Peyer's patch (tissue), 4 donors: Measurements from ENCODE around the gene TULP4. TPM values are rescaled to one million over a fixed set of nuclear protein-coding genes. Genes with fewer than 3 reads are reported as not detected.
A peak's percentile ranks its signal among the peaks of the same experiment; 100 is the strongest.

Source experiments
- DNase-seq, 3 donors: peaks; one replicate each; pipeline ENCODE4 v3.0.0-alpha.2; 2017 to 2019
- H3K27ac ChIP-seq, 4 donors: fragments of 200-600 bp; sonication (generic); one replicate each; pipeline ENCODE4 v1.5.1; 2016 to 2019
- H3K27me3 ChIP-seq, 2 donors: fragments of 200-600 bp; sonication (generic); one replicate each; pipeline ENCODE4 v1.5.1; 2019
- H3K36me3 ChIP-seq, 3 donors: fragments of 200-600 bp; sonication (generic); one replicate each; pipeline ENCODE4 v1.5.1; 2016 to 2019
- H3K4me1 ChIP-seq, 4 donors: fragments of 200-600 bp; sonication (generic); one replicate each; pipeline ENCODE4 v1.5.1; 2016 to 2019
- H3K4me3 ChIP-seq, 4 donors: fragments of 200-600 bp; sonication (generic); 1 replicate in 3 of 4; 2 replicates in 1 of 4; pipeline ENCODE4 v1.5.1; 2016 to 2019; ENCODE audit warnings: mild to moderate bottlenecking in 1 of 4
- H3K9me3 ChIP-seq, 4 donors: fragments of 200-600 bp; sonication (generic); one replicate each; pipeline ENCODE4 v1.5.1; 2016 to 2019; ENCODE audit warnings: mild to moderate bottlenecking in 1 of 4
- POLR2A ChIP-seq, 2 donors: fragments of 450-650 bp; IDR thresholded peaks; one replicate each; pipeline ENCODE4 v1.5.1; 2017; ENCODE audit warnings: antibody characterized with exemption in 2 of 2, mild to moderate bottlenecking in 2 of 2, moderate library complexity in 2 of 2
- total RNA-seq, 4 donors: library from RNA; depleted of rRNA; stranded (reverse); fragments of >200 nt; gene quantifications; one replicate each; pipeline ENCODE4 v1.1.0, GENCODE V29; 2016
- TF ChIP-seq, protein P1 (sequence below), 6 experiments: fragments of 450-650 bp in 4 of 6; fragments of 200-600 bp in 2 of 6; sonication (generic) in 1 of 6; IDR thresholded peaks; one replicate each; pipeline ENCODE4 v1.5.1; 2017 to 2019; ENCODE audit warnings: antibody characterized with exemption in 6 of 6, mild to moderate bottlenecking in 3 of 6, moderate library complexity in 1 of 6

TULP4 gene
- total RNA-seq, 4 donors from 2014 or later, result 197 to 268 (median 206) TPM

DNA sequence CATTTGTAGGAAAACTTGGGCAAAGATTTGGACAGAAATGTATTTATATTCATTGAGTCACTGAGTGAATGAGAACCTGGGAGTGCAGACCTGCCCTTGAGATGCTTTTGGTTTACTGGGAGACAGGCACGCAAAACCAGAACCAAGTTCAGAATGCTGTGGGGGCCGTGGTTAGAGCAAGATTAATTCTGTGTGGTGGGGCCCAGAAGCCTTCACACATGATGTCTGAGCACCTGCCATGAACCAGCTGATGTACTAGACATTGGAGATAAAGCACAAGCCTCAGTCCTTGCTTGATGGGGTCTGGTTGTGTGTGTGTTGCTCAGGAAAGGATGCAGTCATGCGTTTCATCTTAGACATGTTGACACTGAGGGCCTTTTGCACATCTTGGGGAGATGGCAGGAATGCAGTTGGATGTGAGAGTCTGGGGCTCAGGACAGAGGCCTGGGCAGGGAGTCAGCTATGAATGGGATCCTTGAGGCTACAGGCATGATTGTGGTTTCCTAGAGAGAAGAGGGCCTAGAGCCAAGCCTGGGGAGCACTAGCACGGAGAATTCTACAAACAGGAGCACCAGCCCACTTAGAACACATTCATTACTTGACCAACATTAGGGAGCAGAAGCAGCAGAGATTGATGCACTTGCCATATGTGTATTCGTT lies 133.3 kb downstream of the TULP4 start:
- Histone ChIP-seq H3K27ac (no peak overlapping the region), H3K36me3 (no peaks in the 10 kb centered on the region), H3K4me1 (no peaks in the 10 kb centered on the region), H3K4me3 (no peak overlapping the region), H3K9me3 (no peaks in the 10 kb centered on the region), H3K27me3 (no peaks in the 10 kb centered on the region)
- TF ChIP-seq, protein P1, sequence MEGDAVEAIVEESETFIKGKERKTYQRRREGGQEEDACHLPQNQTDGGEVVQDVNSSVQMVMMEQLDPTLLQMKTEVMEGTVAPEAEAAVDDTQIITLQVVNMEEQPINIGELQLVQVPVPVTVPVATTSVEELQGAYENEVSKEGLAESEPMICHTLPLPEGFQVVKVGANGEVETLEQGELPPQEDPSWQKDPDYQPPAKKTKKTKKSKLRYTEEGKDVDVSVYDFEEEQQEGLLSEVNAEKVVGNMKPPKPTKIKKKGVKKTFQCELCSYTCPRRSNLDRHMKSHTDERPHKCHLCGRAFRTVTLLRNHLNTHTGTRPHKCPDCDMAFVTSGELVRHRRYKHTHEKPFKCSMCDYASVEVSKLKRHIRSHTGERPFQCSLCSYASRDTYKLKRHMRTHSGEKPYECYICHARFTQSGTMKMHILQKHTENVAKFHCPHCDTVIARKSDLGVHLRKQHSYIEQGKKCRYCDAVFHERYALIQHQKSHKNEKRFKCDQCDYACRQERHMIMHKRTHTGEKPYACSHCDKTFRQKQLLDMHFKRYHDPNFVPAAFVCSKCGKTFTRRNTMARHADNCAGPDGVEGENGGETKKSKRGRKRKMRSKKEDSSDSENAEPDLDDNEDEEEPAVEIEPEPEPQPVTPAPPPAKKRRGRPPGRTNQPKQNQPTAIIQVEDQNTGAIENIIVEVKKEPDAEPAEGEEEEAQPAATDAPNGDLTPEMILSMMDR (IDR thresholded peaks at IDR 0.05), result no peak
- no peak for TF ChIP-seq POLR2A (IDR thresholded peaks at IDR 0.05)
- no peak for DNase-seq

DNA sequence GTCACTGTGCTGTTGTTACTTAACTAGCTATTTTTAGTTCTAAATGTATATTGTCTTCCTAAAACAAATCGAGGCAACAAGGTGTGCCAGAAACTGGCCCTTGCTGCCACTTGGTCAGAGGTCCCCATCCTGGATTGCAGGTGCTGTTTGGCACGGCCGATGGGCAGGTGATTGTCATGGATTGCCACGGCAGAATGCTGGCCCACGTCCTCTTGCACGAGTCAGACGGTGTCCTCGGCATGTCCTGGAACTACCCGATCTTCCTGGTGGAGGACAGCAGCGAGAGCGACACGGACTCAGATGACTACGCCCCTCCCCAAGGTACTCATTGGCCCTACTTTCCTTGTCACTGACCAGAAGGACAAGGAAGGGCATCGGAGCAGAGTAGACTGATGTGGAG lies 136.6 kb downstream of the TULP4 start:
- no peak overlapping the region for H3K4me3 ChIP-seq
- peaks cover 0 to 7% (median 0%) of the 10 kb centered on the region in 4 donors for H3K4me1 ChIP-seq
- no peak for DNase-seq
- H3K27ac ChIP-seq, result no peak overlapping the region
- H3K27me3 ChIP-seq, result no peaks in the 10 kb centered on the region
- H3K9me3 ChIP-seq, result no peaks in the 10 kb centered on the region
- H3K36me3 ChIP-seq, result no peaks in the 10 kb centered on the region
- TF ChIP-seq, protein P1 (IDR thresholded peaks at IDR 0.05), result no peak
- no peak for TF ChIP-seq POLR2A (IDR thresholded peaks at IDR 0.05)

DNA sequence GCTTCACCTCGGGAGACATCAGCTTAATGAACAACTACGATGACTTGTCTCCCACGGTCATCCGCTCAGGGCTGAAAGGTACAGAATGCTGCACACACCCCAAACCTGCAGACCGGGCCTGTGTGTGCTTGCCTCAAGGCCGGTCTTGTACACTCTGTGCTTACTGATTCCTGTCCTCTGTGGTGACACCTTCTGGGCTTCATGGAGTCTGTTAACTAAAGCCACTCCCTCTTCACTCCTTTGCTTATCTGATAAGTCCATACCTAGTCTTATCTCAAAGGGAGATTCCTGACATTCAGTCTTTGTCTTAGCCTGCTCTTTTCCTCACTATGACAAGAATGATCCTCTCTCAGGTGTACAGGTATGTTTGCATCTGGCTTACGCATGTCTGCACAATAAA lies 139.9 kb downstream of the TULP4 start:
- no peaks in the 10 kb centered on the region for H3K36me3 ChIP-seq
- no peak overlapping the region for H3K4me3 ChIP-seq
- H3K27ac ChIP-seq, result peak overlapping the region in 2 of 4 donors; percentile 68 to 77
- TF ChIP-seq, protein P1 (IDR thresholded peaks at IDR 0.05), result peak in 2 of 6 experiments; percentile 32 to 47
- TF ChIP-seq POLR2A (IDR thresholded peaks at IDR 0.05), result peak in 1 of 2 donors; percentile 41
- H3K9me3 ChIP-seq, result no peaks in the 10 kb centered on the region
- peak in 2 of 3 donors; percentile 77 to 80 for DNase-seq
- no peaks in the 10 kb centered on the region for H3K27me3 ChIP-seq
- H3K4me1 ChIP-seq, result peaks cover 0 to 7% (median 0%) of the 10 kb centered on the region in 4 donors

GRCh38 chr6:158457131-158457530 lies 144.9 kb downstream of the TULP4 start:
- Histone ChIP-seq H3K4me1 (no peaks in the 10 kb centered on the region), H3K27ac (no peak overlapping the region), H3K4me3 (no peak overlapping the region), H3K36me3 (peaks cover 0 to 26% (median 0%) of the 10 kb centered on the region in 3 donors), H3K9me3 (no peaks in the 10 kb centered on the region), H3K27me3 (no peaks in the 10 kb centered on the region)
- TF ChIP-seq, protein P1 (IDR thresholded peaks at IDR 0.05), result no peak
- TF ChIP-seq POLR2A (IDR thresholded peaks at IDR 0.05), result no peak
- no peak for DNase-seq

DNA sequence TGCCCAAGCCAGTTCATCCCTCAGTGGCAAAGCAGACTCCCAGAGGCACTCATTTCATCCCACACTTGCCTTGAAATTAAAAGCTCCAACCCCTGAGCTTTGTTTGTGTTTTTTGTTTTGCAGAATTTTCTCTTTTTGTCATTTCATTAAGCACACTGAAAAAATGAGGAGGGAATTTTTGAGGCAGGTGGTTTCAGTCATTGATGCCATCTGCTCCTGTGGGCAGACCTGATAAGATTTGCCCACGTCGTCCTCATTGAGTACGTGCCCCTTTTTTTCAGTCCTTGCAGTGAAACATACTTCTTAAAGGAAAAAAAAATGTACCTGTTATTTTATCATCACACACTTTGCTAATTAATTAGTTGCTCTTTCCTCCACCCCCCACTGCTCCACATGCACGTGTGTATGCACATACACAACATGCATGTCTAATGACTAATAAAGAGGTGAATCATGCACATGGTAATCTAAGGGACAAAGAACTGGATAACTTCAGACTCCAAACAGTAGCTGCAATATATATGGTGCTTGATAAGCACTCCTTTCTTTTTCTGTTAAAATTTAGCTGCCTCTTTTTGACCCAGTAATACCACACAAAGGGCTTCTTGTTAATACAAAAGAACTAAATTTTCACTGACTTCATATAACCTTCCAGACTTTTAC lies 145.5 kb downstream of the TULP4 start:
- H3K27ac ChIP-seq, result no peak overlapping the region
- H3K4me1 ChIP-seq, result no peaks in the 10 kb centered on the region
- TF ChIP-seq, protein P1 (IDR thresholded peaks at IDR 0.05), result no peak
- TF ChIP-seq POLR2A (IDR thresholded peaks at IDR 0.05), result no peak
- H3K27me3 ChIP-seq, result no peaks in the 10 kb centered on the region
- no peak overlapping the region for H3K4me3 ChIP-seq
- peaks cover 0 to 30% (median 0%) of the 10 kb centered on the region in 3 donors for H3K36me3 ChIP-seq
- no peak for DNase-seq
- no peaks in the 10 kb centered on the region for H3K9me3 ChIP-seq
